MM.1S (cell line): ENCODE data around the gene OXSR1.

Experiments used
- DNase-seq: peaks from one replicate; pipeline ENCODE4 v3.0.0-alpha.2; 2015
- H2AFZ ChIP-seq: fragments of 300-600 bp; sonication (generic); 2 replicates; pipeline ENCODE4 v1.6.0; 2016; ENCODE audit warnings: antibody characterized with exemption, low read length
- H3F3A ChIP-seq: fragments of 300-600 bp; sonication (generic); 2 replicates; pipeline ENCODE4 v1.6.1; 2016; ENCODE audit warnings: mild to moderate bottlenecking, antibody characterized with exemption, low read length, moderate library complexity, mixed read lengths; ENCODE audit not compliant: insufficient read depth
- H3K27ac ChIP-seq: fragments of 300-600 bp; sonication (generic); 2 replicates; pipeline ENCODE4 v1.5.1; 2016; ENCODE audit warnings: mild to moderate bottlenecking, low read length
- H3K27me3 ChIP-seq: fragments of 300-600 bp; sonication (generic); replicated peaks from 2 replicates; pipeline ENCODE4 v1.6.0; 2016; ENCODE audit warnings: low read length; ENCODE audit not compliant: insufficient read depth
- H3K36me3 ChIP-seq: fragments of 300-600 bp; sonication (generic); replicated peaks from 2 replicates; pipeline ENCODE4 v1.6.1; 2016; ENCODE audit warnings: mild to moderate bottlenecking, low read length, mixed read lengths; ENCODE audit not compliant: insufficient read depth
- H3K4me1 ChIP-seq: fragments of 300-600 bp; sonication (generic); 2 replicates; pipeline ENCODE4 v1.6.1; 2016; ENCODE audit warnings: low read length, mixed read lengths
- H3K4me2 ChIP-seq: fragments of 300-600 bp; sonication (generic); 2 replicates; pipeline ENCODE4 v1.6.0; 2016; ENCODE audit warnings: low read depth, low read length
- H3K4me3 ChIP-seq: fragments of 300-600 bp; sonication (generic); 2 replicates; pipeline ENCODE4 v1.5.1; 2016; ENCODE audit warnings: low read length, mixed read lengths
- H3K79me2 ChIP-seq: fragments of 300-600 bp; sonication (generic); 2 replicates; pipeline ENCODE4 v1.6.1; 2016; ENCODE audit warnings: mixed run types, low read length, mixed read lengths
- H3K9ac ChIP-seq: fragments of 300-600 bp; sonication (generic); 2 replicates; pipeline ENCODE4 v1.6.1; 2016; ENCODE audit warnings: low read length, mixed read lengths
- H3K9me2 ChIP-seq: fragments of 300-600 bp; sonication (generic); replicated peaks from 2 replicates; pipeline ENCODE4 v1.6.1; 2016; ENCODE audit warnings: mild to moderate bottlenecking, low read length, mixed read lengths; ENCODE audit not compliant: insufficient read depth
- H3K9me3 ChIP-seq: fragments of 300-600 bp; sonication (generic); replicated peaks from 2 replicates; pipeline ENCODE4 v1.6.1; 2016; ENCODE audit warnings: mild to moderate bottlenecking, low read length, mixed read lengths; ENCODE audit not compliant: insufficient read depth
- H4K20me1 ChIP-seq: fragments of 300-600 bp; sonication (generic); 2 replicates; pipeline ENCODE4 v1.6.1; 2016; ENCODE audit warnings: mild to moderate bottlenecking, low read length, moderate library complexity, mixed read lengths; ENCODE audit not compliant: insufficient read depth
- CTCF ChIP-seq: fragments of 300-600 bp; sonication (generic); IDR thresholded peaks from 2 replicates; pipeline ENCODE4 v1.5.1; 2016; ENCODE audit warnings: antibody characterized with exemption, low read length, mixed read lengths
- EZH2 ChIP-seq: fragments of 300-600 bp; sonication (generic); optimal IDR thresholded peaks from 2 replicates; pipeline ENCODE3; 2017; ENCODE audit warnings: low read depth, mild to moderate bottlenecking, antibody characterized with exemption, low read length, mixed read lengths
- EZH2phosphoT487 ChIP-seq: fragments of 300-600 bp; sonication (generic); IDR thresholded peaks from 2 replicates; pipeline ENCODE4 v1.6.1; 2018; ENCODE audit warnings: antibody characterized with exemption, low read length

Gene OXSR1

GRCh38 chr3:38152609-38153008 lies 12.7 kb upstream of the OXSR1 start:
- no peaks in the 10 kb centered on the region for H3K9me2 ChIP-seq
- H4K20me1 ChIP-seq, result no peaks in the 10 kb centered on the region
- no peak overlapping the region for H3K4me3 ChIP-seq
- DNase-seq, result no peak
- no peak overlapping the region for H3K27ac ChIP-seq
- H3K36me3 ChIP-seq, result no peaks in the 10 kb centered on the region
- no peak overlapping the region for H3K9ac ChIP-seq
- no peak for TF ChIP-seq EZH2
- no peak for TF ChIP-seq CTCF
- no peak overlapping the region for H2AFZ ChIP-seq
- H3K4me2 ChIP-seq, result no peak overlapping the region
- H3K9me3 ChIP-seq, result no peaks in the 10 kb centered on the region
- H3K27me3 ChIP-seq, result no peaks in the 10 kb centered on the region
- no peaks in the 10 kb centered on the region for H3K4me1 ChIP-seq
- no peaks in the 10 kb centered on the region for H3F3A ChIP-seq
- H3K79me2 ChIP-seq, result no peaks in the 10 kb centered on the region

- DNase-seq, result no peak
- no peak overlapping the region for H3K4me2 ChIP-seq
- H4K20me1 ChIP-seq, result no peaks in the 10 kb centered on the region
- H3K9me3 ChIP-seq, result no peaks in the 10 kb centered on the region
- H3K27me3 ChIP-seq, result no peaks in the 10 kb centered on the region
- TF ChIP-seq CTCF (no peak), EZH2 (no peak), EZH2phosphoT487 (no peak)
- no peaks in the 10 kb centered on the region for H3K36me3 ChIP-seq
- H3K9ac ChIP-seq, result no peak overlapping the region
- H3K27ac ChIP-seq, result no peak overlapping the region
- H2AFZ ChIP-seq, result no peak overlapping the region
- H3F3A ChIP-seq, result no peaks in the 10 kb centered on the region
- no peaks in the 10 kb centered on the region for H3K4me1 ChIP-seq
- no peak overlapping the region for H3K4me3 ChIP-seq
- no peaks in the 10 kb centered on the region for H3K9me2 ChIP-seq
- no peaks in the 10 kb centered on the region for H3K79me2 ChIP-seq
These were observed 12.1 kb upstream of the OXSR1 start for GRCh38 chr3:38153221-38153620.

- Histone ChIP-seq H3K27ac (no peak overlapping the region), H3K79me2 (no peaks in the 10 kb centered on the region), H3K36me3 (no peaks in the 10 kb centered on the region), H3K9ac (no peak overlapping the region), H3K4me3 (no peak overlapping the region), H3K9me3 (no peaks in the 10 kb centered on the region), H3F3A (no peaks in the 10 kb centered on the region), H3K4me2 (no peak overlapping the region), H2AFZ (no peak overlapping the region), H3K4me1 (no peaks in the 10 kb centered on the region), H3K9me2 (no peaks in the 10 kb centered on the region), H3K27me3 (no peaks in the 10 kb centered on the region), H4K20me1 (no peaks in the 10 kb centered on the region)
- no peak for DNase-seq
- TF ChIP-seq EZH2phosphoT487 (no peak), EZH2 (no peak), CTCF (no peak)
These were observed 11.3 kb upstream of the OXSR1 start for GRCh38 chr3:38154033-38154494.
